ENCODE data around the gene UGDH. TPM values are rescaled to one million over a fixed set of nuclear protein-coding genes. Genes with fewer than 3 reads are reported as not detected.

UGDH gene
- total RNA-seq, 1 experiment from 2014 or later = 71.8 TPM

DNA sequence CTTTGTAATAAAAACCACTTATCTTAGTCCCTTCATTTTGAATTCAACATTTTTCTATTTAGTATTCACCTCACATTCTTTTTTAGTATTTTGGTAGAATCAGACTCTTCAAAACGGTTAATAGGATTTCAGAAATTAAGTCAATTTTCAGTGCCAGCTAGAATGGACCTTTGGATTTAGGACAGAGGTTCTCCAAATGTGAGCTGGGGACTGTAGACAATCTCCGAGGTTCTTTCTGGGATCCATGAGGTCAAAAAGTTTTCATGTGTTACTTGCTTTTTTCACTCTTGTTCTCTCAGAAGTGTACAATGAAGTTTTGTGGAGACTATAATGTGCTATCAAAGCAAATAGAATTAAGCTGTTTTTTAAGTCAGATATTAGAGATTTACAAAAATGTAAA is 2.3 kb upstream of the UGDH start:
- BruUV-seq (replicated peaks) = no TSS peak
- Mint-ChIP-seq H3K4me3 (ENCODE audit: low read depth, unreplicated experiment) (no peak overlapping the region), H3K27me3 (ENCODE audit: unreplicated experiment) (no peaks in the 10 kb centered on the region), H3K27ac (ENCODE audit: unreplicated experiment) (no peak overlapping the region), H3K9me3 (ENCODE audit: low read depth, unreplicated experiment) (peaks cover 7% of the 10 kb centered on the region), H3K4me1 (ENCODE audit: low read depth, unreplicated experiment) (no peaks in the 10 kb centered on the region), H3K36me3 (ENCODE audit: insufficient read depth, unreplicated experiment) (peaks cover 70% of the 10 kb centered on the region)
- intact Hi-C loops (cut with micrococcal nuclease; ENCODE audit: unreplicated experiment) = loop anchor here (5.0 kb wide), 1 partner anchor 108 kb away; the partner anchor contains the start of gene SMIM14
- CTCF ChIA-PET = interaction anchor here (0.6 kb wide), 1 partner anchor 103 kb away, joined by 3 read pairs; no protein-coding TSS in a partner anchor
- no peak for DNase-seq
- TF ChIP-seq, protein P1, sequence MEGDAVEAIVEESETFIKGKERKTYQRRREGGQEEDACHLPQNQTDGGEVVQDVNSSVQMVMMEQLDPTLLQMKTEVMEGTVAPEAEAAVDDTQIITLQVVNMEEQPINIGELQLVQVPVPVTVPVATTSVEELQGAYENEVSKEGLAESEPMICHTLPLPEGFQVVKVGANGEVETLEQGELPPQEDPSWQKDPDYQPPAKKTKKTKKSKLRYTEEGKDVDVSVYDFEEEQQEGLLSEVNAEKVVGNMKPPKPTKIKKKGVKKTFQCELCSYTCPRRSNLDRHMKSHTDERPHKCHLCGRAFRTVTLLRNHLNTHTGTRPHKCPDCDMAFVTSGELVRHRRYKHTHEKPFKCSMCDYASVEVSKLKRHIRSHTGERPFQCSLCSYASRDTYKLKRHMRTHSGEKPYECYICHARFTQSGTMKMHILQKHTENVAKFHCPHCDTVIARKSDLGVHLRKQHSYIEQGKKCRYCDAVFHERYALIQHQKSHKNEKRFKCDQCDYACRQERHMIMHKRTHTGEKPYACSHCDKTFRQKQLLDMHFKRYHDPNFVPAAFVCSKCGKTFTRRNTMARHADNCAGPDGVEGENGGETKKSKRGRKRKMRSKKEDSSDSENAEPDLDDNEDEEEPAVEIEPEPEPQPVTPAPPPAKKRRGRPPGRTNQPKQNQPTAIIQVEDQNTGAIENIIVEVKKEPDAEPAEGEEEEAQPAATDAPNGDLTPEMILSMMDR (IDR thresholded peaks at IDR 0.05; ENCODE audit: unreplicated experiment) = no peak

DNA sequence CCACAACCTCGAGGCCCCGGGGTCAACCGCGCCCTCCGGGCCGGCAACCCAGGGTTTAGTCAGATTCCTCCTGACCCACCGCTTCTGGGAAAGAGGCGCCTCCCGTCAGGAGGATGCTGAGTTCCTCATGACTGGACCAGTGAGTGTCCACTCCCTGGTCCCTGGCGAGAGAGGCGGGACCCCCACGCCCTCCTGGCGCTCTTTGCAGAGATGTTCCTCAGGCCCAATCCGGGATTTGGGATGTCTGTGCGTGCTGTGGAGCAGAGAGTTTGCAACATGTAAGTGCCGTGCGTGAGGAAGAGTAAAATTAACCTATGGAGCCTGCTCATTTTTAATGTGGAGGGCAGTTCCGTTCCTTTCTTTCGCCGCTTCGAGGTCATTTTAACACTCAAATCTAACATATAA is 824 bp upstream of the UGDH start:
- H3K27me3 Mint-ChIP-seq (ENCODE audit: unreplicated experiment) = no peaks in the 10 kb centered on the region
- intact Hi-C loops (cut with micrococcal nuclease; ENCODE audit: unreplicated experiment) = loop anchor here (5.0 kb wide), 1 partner anchor 109 kb away; the partner anchor contains the start of gene SMIM14
- no peaks in the 10 kb centered on the region for H3K4me1 Mint-ChIP-seq (ENCODE audit: low read depth, unreplicated experiment)
- peak overlapping the region; percentile 73 for H3K27ac Mint-ChIP-seq (ENCODE audit: unreplicated experiment)
- no peak for DNase-seq
- CTCF ChIA-PET = no interaction called here
- TF ChIP-seq, protein P1 (IDR thresholded peaks at IDR 0.05; ENCODE audit: unreplicated experiment) = no peak
- peaks cover 66% of the 10 kb centered on the region for H3K36me3 Mint-ChIP-seq (ENCODE audit: insufficient read depth, unreplicated experiment)
- BruUV-seq (replicated peaks) = TSS peak; percentile 71
- peak overlapping the region; percentile 87 for H3K4me3 Mint-ChIP-seq (ENCODE audit: low read depth, unreplicated experiment)
- peaks cover 7% of the 10 kb centered on the region for H3K9me3 Mint-ChIP-seq (ENCODE audit: low read depth, unreplicated experiment)

DNA sequence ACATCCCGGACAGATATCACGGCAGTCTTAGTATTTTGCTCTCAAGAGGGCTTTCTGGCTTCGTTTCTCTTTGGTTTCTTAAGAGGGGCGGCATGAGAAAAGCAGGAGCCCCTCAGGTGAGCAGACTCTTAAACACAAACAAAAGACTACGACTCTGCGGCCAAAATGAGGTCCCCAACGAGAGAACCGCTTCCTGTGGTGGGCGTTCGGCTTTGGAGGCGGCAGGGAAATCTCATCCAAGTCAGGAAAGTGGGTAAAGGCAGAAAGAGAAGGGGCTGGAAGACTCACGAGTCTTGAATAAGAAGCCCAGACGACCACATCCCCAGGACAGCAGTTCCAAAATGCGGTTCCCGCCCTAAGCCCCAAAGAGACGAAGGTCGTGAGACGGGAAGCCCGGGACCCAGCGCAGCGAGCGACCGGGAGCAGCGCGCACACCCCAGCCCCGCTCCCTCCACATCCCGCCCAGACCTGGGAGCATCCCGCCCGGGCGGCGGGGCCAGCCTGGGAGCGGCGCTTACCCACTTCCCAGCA is 409 bp downstream of the UGDH start:
- TF ChIP-seq, protein P1 (IDR thresholded peaks at IDR 0.05; ENCODE audit: unreplicated experiment) = no peak
- TSS peak; percentile 74 for BruUV-seq (replicated peaks)

DNA sequence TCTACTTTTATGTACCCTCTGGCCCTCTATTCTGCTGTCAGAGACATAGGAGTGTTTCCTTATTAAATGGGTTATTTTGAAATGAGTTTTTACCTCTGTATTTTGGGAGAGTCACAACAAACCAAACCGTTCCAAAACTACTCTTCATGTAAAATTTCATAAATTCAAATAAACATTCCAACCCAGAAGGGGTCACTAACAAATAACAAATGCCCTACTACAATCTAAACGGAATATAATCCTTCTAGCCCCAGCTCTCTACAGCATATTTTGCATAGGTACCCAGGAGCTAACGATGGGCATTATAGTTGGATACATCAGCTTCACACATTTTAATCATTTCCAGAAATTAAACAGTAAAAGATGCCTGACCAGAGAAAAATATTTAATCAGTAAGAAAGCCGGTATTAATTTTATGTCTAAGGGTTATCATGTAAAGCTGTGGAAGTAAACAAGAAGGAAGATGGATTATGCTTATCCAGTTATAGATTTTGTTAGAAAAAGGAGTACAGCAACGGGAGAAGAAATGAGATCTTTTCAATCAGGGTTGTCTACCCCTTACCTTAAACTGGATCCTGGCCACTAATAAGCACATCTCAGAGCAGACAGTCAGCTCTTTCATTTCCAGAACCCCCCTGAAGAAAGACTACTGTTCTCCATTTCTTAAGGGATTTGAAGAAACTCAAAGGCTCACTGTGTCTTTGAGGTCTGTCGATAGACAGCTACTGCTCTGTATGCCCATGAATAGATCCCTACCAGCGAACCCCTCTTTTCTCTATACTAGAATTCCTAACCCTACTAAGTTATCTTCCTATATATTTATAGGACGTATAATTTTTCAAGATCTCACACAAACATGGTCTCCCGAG is 1.2 kb downstream of the UGDH start:
- CTCF ChIA-PET = interaction anchor here (0.6 kb wide), 1 partner anchor 28 kb away, joined by 3 read pairs; no protein-coding TSS in a partner anchor
- Mint-ChIP-seq H3K27ac (ENCODE audit: unreplicated experiment) (peak overlapping the region; percentile 97), H3K4me1 (ENCODE audit: low read depth, unreplicated experiment) (no peaks in the 10 kb centered on the region), H3K27me3 (ENCODE audit: unreplicated experiment) (no peaks in the 10 kb centered on the region), H3K4me3 (ENCODE audit: low read depth, unreplicated experiment) (peak overlapping the region; percentile 87), H3K9me3 (ENCODE audit: low read depth, unreplicated experiment) (peaks cover 4% of the 10 kb centered on the region), H3K36me3 (ENCODE audit: insufficient read depth, unreplicated experiment) (peaks cover 49% of the 10 kb centered on the region)
- BruUV-seq (replicated peaks) = no TSS peak
- TF ChIP-seq, protein P1 (IDR thresholded peaks at IDR 0.05; ENCODE audit: unreplicated experiment) = no peak
- intact Hi-C loops (cut with micrococcal nuclease; ENCODE audit: unreplicated experiment) = loop anchor here (5.0 kb wide), 1 partner anchor 111 kb away; the partner anchor contains the start of gene SMIM14
- no peak for DNase-seq

More for the DNA sequence above, 409 bp downstream of the UGDH start:
- H3K9me3 Mint-ChIP-seq (ENCODE audit: low read depth, unreplicated experiment) = peaks cover 4% of the 10 kb centered on the region
- H3K27ac Mint-ChIP-seq (ENCODE audit: unreplicated experiment) = peak overlapping the region; percentile 97
- intact Hi-C loops (cut with micrococcal nuclease; ENCODE audit: unreplicated experiment) = loop anchor here (5.0 kb wide), 1 partner anchor 110 kb away; the partner anchor contains the start of gene SMIM14
- H3K36me3 Mint-ChIP-seq (ENCODE audit: insufficient read depth, unreplicated experiment) = peaks cover 55% of the 10 kb centered on the region
- H3K4me3 Mint-ChIP-seq (ENCODE audit: low read depth, unreplicated experiment) = peak overlapping the region; percentile 87
- no peak for DNase-seq
- no peaks in the 10 kb centered on the region for H3K4me1 Mint-ChIP-seq (ENCODE audit: low read depth, unreplicated experiment)
- no peaks in the 10 kb centered on the region for H3K27me3 Mint-ChIP-seq (ENCODE audit: unreplicated experiment)
- CTCF ChIA-PET = interaction anchor here (0.5 to 1.0 kb wide), 6 partner anchors 12 to 105 kb away, joined by 3 to 5 read pairs (median 3); no protein-coding TSS in a partner anchor

Measured in Calu3 (cell line).